NCI-H2227 (cell line): ENCODE measurements around the gene OBP2A.
"Not testable (repeated sequence)": the region's sequence is repeated elsewhere in the genome, so short reads cannot be mapped to it uniquely, and the experiment has no call there.

ENCODE experiments used
- DNase-seq: peaks from one replicate; lab custom pipeline; 2025; ENCODE audit not compliant: unreplicated experiment; lab: John Stamatoyannopoulos, UW

The OBP2A gene

DNA sequence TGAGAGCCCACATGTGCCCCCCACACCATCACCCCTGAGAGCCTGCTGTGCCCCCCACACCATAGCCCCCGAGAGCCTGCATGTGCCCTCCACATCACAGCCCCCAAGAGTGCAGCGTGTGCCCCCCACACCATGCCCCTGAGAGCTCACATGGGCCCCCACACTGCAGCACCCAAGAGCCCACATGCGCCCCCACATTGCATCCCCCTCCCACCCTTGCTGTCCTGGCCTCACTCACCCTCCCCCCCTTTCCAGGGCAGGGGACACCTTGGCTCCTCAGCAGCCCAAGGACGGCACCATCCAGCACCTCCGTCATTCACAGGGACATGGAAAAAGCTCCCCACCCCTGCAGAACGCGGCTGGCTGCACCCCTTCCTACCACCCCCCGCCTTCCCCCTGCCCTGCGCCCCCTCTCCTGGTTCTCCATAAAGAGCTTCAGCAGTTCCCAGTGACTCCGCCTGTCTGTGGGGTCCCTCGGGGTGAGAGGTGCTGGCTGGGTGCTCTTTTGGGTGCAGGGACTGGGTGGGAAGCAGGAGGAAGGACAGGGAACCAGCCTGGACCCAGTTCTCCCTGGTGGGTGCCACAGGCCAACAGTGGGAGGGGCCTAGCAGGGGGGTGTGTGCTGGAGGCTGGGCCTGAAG, 19.7 kb upstream of the OBP2A start:
- no peak for DNase-seq

DNA sequence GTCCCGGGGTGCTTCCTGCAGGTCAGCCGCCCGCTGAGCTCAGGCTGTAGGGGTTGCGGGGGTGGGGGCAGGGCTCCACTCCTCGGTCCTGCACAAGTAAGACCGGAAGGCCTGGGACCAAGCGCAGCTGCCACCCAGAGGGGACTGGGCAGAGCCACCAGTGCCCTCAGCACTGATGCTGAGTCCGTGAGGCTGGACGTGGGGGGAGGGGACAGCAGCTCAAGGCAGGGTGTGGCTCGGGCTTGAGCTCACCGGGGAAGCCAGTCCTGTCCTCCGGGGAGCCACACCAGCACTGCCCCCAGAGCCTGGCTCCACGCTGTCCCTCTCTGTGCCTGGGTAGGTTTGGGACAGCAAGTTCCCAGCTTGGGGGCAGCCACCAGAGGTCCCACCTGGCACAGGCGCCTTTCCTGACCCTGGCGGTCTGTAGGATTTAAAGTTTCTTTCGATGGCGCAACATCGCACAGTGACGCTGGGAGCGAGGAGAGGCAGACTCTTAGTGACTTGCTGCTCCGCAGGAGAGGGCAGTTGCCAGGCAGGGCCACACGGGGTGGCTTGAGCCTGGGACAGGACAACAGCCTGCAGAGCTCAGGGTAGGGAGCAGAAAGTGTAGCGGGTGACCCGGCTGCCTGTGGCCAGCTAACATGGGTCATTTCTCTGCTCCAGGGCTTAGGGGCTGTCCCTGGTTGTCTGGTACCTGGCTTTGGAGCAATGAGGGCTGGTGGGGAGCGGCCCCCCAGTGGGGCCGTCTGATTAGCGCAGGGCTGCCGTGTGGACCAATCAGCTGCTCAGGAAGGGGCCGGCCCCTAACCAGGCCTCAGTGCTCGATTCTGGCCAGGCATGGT, 19.0 kb upstream of the OBP2A start:
- no peak for DNase-seq

DNA sequence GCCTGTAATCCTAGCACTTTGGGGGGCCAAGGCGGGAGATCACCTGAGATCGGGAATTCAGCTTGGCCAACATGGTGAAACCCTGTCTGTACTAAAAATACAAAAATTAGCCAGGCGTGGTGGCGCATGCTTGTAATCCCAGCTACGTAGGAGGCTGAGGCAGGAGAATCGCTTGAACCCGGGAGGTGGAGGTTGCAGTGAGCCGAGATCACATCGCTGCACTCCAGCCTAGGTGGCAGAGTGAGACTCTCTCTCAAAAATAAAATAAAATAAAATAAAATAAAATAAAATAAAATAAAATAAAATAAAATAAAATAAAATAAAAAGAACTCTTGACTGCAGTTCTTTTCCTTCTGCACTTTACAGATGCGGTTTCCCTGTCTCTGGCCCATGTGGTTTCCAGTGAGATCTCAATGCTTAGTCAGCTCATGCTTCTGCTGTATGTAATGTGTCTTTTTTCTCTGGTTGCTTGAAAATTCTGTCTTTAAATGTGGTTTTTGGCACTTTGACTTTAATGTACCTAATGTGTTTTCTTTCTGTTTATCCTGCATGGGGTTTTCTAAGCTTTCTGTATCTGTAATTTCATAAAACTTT, 17.0 kb upstream of the OBP2A start:
- not testable (repeated sequence) for DNase-seq

DNA sequence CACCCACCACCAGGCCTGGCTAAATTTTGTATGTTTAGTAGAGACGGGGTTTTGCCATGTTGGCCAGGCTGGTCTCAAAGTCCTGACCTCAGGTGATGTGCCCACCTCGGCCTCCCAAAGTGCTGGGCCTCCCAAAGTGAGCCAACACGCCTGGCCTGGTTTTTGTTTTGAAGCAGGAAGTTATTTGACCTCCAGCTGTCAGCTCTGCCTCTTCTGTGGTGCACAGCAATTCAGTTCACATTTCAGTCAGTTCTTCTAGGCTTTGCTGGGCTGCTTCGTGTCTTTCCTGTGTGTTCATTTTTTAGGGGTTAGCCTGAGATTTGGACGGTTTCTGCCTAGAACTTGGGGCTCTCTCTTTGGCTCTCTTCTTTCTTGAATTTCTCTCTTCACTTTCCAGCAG, 15.8 kb upstream of the OBP2A start:
- no peak for DNase-seq

- DNase-seq: no peak
Measured at GRCh38 chr9:135531096-135531495, 14.8 kb upstream of the OBP2A start.

GRCh38 chr9:135533113-135533512, 12.8 kb upstream of the OBP2A start:
- DNase-seq: no peak

DNA sequence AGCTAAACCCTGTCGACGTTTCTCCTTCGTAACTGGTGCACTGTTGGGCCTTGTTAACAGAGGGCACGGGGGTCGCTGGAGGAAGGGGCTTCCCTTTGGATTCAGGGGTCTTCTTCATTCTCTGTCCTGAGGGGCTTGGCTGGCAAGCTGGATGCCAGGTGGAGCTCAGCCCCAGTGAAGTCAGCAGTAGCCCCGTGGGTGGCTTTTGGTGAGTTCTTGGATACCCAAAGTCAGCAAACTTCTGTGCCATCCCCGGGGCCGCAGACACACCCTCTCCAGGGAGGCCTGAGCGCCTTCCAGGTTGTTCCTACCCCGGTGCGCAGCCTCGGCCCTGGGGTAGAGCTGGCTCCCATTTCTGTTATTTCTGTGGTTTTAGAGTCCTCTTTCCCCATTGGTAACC, 12.3 kb upstream of the OBP2A start:
- DNase-seq: no peak

GRCh38 chr9:135534192-135534711, 11.7 kb upstream of the OBP2A start:
- not testable (repeated sequence) for DNase-seq

DNA sequence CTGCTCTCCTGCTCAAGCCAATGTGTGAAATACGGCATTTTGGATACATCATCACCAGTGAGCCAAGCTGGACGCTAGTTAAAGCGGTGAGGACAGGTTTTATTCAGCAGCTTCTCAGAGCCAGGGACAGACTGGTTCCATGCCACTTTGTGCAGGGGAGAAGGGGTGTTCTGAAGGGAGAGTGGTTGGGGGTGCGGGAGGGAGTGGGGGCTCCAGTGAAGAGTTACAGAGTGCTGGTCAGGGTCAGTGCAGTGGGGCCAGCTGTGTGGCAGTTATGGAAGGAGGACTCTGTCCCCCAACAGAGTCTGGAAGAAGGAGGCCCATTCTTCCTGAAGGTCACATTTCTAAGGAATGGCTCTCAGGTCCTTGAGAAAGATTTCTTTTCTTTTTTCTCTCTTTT, 11.1 kb upstream of the OBP2A start:
- not testable (repeated sequence) for DNase-seq

- not testable (repeated sequence) for DNase-seq
Measured at GRCh38 chr9:135535631-135536030, 10.3 kb upstream of the OBP2A start.

- DNase-seq: no peak
Measured at GRCh38 chr9:135536216-135536615, 9.7 kb upstream of the OBP2A start.

GRCh38 chr9:135543262-135543894, 2.5 kb upstream of the OBP2A start:
- not testable (repeated sequence) for DNase-seq

DNA sequence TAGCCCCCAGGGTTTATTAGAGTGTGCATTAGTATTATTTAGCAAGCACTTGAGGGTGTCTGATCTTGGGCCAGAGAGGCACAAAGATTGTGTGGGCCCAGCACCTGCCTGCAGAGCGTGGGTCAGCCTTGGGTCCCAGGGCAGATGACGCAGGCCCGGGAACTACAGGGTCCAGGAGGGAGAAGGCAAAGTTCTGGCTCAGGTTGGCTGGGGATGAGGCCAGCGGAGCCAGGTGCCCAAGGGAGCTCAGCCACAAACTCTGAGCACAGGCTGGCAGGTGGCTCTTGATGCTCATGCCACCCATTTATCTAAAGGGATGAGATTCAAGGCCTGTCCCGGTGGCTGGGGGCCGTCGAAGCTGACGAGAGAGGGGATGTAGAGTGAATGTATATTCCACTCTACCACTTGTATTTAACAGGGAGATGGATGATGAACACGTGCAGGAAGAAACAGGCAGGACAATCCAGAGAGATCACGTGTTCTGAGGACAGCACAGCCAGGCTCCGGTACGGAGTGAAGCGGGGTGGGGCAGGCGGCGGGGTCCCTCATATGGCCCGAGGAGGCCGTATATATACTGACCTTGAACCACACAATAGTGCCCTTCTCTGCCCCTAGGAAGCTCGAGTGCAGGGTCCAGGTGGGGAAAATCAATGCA, 818 bp upstream of the OBP2A start:
- DNase-seq: no peak

GRCh38 chr9:135546792-135547617, 1.1 kb downstream of the OBP2A start:
- not testable (repeated sequence) for DNase-seq

GRCh38 chr9:135547756-135548736, 2.1 kb downstream of the OBP2A start:
- no peak for DNase-seq

- not testable (repeated sequence) for DNase-seq
Measured at GRCh38 chr9:135549478-135550343, 3.8 kb downstream of the OBP2A start.

- no peak for DNase-seq
Measured at GRCh38 chr9:135550344-135550918, 4.5 kb downstream of the OBP2A start.
